ENCODE measurements around the gene LSAMP.

Gene LSAMP

DNA sequence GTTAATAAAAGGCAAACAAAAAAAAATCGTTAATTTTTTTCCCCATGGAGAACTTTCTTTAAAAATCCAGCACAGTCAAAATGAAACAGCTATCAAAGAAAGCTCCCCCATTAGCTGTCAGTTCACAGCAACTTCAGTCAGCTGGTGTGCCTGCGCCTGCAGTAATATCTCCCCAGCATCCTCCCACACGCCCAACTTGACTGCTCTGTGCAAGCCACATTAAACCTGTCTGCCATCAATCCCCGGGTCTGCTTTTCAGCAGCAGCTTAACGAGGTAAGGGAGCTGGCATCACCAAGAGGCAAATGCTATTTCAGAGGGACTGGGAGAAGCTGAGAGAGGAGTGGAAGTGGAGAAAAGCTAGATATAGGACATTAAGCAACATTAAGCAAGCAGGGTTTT is 484.5 kb downstream of the LSAMP start:
- no peaks in the 10 kb centered on the region for H3K9me3 ChIP-seq (replicated peaks; ENCODE audit: low read length)
- H3K4me3 ChIP-seq (ENCODE audit: low read length) = no peak overlapping the region
- no peaks in the 10 kb centered on the region for H3K4me1 ChIP-seq (ENCODE audit: control insufficient read depth, insufficient read depth, low read length)
- H3K9ac ChIP-seq (ENCODE audit: low read depth, low read length) = no peak overlapping the region
- H3K27me3 ChIP-seq (ENCODE audit: control insufficient read depth, insufficient read depth, low read length) = no peaks in the 10 kb centered on the region
- no peaks in the 10 kb centered on the region for H3K36me3 ChIP-seq (ENCODE audit: insufficient read depth, low read length)
- H3K4me2 ChIP-seq (ENCODE audit: low read length) = no peak overlapping the region

DNA sequence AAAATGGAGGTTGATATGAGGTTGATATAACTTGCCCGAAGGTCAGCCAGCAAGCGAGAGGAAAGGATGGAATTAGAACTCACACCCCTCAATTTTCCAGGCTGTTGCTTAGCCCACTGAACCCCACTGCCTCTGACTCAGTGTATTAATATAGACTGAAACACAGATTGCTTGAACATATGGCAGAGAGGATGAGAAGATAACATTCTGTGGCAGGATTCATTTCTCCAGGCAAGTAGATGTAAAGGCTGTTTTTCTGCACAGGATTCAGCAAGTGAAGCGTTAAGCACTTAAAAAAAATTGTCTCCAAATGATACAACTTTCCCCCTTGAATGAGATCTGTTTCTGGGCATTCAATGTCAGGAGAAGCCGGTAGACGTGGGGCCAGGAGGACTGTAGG is 486.8 kb downstream of the LSAMP start:
- Histone ChIP-seq H3K9ac (ENCODE audit: low read depth, low read length) (no peak overlapping the region), H3K27me3 (ENCODE audit: control insufficient read depth, insufficient read depth, low read length) (no peaks in the 10 kb centered on the region), H3K9me3 (replicated peaks; ENCODE audit: low read length) (no peaks in the 10 kb centered on the region), H3K4me3 (ENCODE audit: low read length) (no peak overlapping the region), H3K4me2 (ENCODE audit: low read length) (no peak overlapping the region), H3K4me1 (ENCODE audit: control insufficient read depth, insufficient read depth, low read length) (no peaks in the 10 kb centered on the region), H3K36me3 (ENCODE audit: insufficient read depth, low read length) (no peaks in the 10 kb centered on the region)

DNA sequence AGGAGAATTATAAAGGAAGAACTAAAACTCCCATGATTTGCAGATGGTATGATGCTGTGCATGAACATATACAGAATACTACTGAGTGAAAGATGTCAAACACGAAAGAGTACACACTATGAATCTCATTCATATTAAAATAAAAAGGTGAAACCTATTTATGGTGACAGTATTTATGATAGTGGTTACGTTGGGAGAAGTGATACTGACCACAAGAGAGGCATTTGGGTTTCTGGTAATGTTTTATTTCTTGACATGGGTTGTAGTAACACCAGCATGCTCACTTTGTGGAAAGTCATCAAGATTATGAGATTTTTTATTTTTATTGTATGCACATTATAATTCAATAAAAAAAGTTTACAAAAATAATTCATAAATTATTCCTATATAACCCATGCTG is 498.0 kb downstream of the LSAMP start:
- Histone ChIP-seq H3K9ac (ENCODE audit: low read depth, low read length) (no peak overlapping the region), H3K4me3 (ENCODE audit: low read length) (no peak overlapping the region), H3K27me3 (ENCODE audit: control insufficient read depth, insufficient read depth, low read length) (peaks cover 2% of the 10 kb centered on the region), H3K4me1 (ENCODE audit: control insufficient read depth, insufficient read depth, low read length) (no peaks in the 10 kb centered on the region), H3K36me3 (ENCODE audit: insufficient read depth, low read length) (no peaks in the 10 kb centered on the region), H3K9me3 (replicated peaks; ENCODE audit: low read length) (no peaks in the 10 kb centered on the region), H3K4me2 (ENCODE audit: low read length) (no peak overlapping the region)

- Histone ChIP-seq H3K9ac (ENCODE audit: low read depth, low read length) (no peak overlapping the region), H3K9me3 (replicated peaks; ENCODE audit: low read length) (no peaks in the 10 kb centered on the region), H3K27me3 (ENCODE audit: control insufficient read depth, insufficient read depth, low read length) (peaks cover 2% of the 10 kb centered on the region), H3K4me3 (ENCODE audit: low read length) (no peak overlapping the region), H3K4me2 (ENCODE audit: low read length) (no peak overlapping the region), H3K4me1 (ENCODE audit: control insufficient read depth, insufficient read depth, low read length) (no peaks in the 10 kb centered on the region), H3K36me3 (ENCODE audit: insufficient read depth, low read length) (no peaks in the 10 kb centered on the region)
These were observed 501.7 kb downstream of the LSAMP start for GRCh38 chr3:115943579-115943978.

- no peak overlapping the region for H3K4me2 ChIP-seq (ENCODE audit: low read length)
- H3K4me1 ChIP-seq (ENCODE audit: control insufficient read depth, insufficient read depth, low read length) = no peaks in the 10 kb centered on the region
- no peak overlapping the region for H3K9ac ChIP-seq (ENCODE audit: low read depth, low read length)
- H3K36me3 ChIP-seq (ENCODE audit: insufficient read depth, low read length) = no peaks in the 10 kb centered on the region
- no peaks in the 10 kb centered on the region for H3K9me3 ChIP-seq (replicated peaks; ENCODE audit: low read length)
- peaks cover 9% of the 10 kb centered on the region for H3K27me3 ChIP-seq (ENCODE audit: control insufficient read depth, insufficient read depth, low read length)
- H3K4me3 ChIP-seq (ENCODE audit: low read length) = no peak overlapping the region
These were observed 508.2 kb downstream of the LSAMP start for GRCh38 chr3:115937054-115937453.

DNA sequence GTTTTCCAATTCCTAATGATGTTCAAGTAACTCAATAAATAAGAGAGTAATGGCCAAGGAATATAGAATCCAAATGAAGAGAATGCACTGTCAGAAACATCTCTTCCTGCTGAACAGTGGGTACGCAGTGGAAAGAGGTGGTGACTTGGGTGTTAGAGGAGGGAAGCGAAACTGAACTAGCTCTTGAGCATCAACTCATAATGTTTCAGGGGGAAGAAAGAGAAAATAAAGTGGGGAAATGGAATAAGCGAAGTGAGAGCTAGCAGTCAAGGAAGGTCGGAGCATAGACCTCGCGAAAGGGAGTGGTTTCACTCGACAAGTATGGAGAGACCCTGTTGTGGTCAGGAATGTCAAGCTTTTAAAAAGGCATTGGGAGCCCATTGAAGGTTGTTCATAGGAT is 512.5 kb downstream of the LSAMP start:
- H3K9me3 ChIP-seq (replicated peaks; ENCODE audit: low read length) = no peaks in the 10 kb centered on the region
- no peak overlapping the region for H3K9ac ChIP-seq (ENCODE audit: low read depth, low read length)
- no peaks in the 10 kb centered on the region for H3K4me1 ChIP-seq (ENCODE audit: control insufficient read depth, insufficient read depth, low read length)
- H3K4me3 ChIP-seq (ENCODE audit: low read length) = no peak overlapping the region
- H3K4me2 ChIP-seq (ENCODE audit: low read length) = no peak overlapping the region
- no peaks in the 10 kb centered on the region for H3K36me3 ChIP-seq (ENCODE audit: insufficient read depth, low read length)
- H3K27me3 ChIP-seq (ENCODE audit: control insufficient read depth, insufficient read depth, low read length) = peaks cover 10% of the 10 kb centered on the region

GRCh38 chr3:115931581-115931980 is 513.7 kb downstream of the LSAMP start:
- no peak overlapping the region for H3K9ac ChIP-seq (ENCODE audit: low read depth, low read length)

GRCh38 chr3:115930922-115931321 is 514.4 kb downstream of the LSAMP start:
- Histone ChIP-seq H3K4me2 (ENCODE audit: low read length) (no peak overlapping the region), H3K9me3 (replicated peaks; ENCODE audit: low read length) (no peaks in the 10 kb centered on the region), H3K4me1 (ENCODE audit: control insufficient read depth, insufficient read depth, low read length) (no peaks in the 10 kb centered on the region), H3K36me3 (ENCODE audit: insufficient read depth, low read length) (no peaks in the 10 kb centered on the region), H3K9ac (ENCODE audit: low read depth, low read length) (no peak overlapping the region), H3K4me3 (ENCODE audit: low read length) (no peak overlapping the region), H3K27me3 (ENCODE audit: control insufficient read depth, insufficient read depth, low read length) (peaks cover 25% of the 10 kb centered on the region)

More at GRCh38 chr3:115931581-115931980, 513.7 kb downstream of the LSAMP start:
- H3K4me1 ChIP-seq (ENCODE audit: control insufficient read depth, insufficient read depth, low read length) = no peaks in the 10 kb centered on the region
- H3K4me3 ChIP-seq (ENCODE audit: low read length) = no peak overlapping the region
- no peaks in the 10 kb centered on the region for H3K36me3 ChIP-seq (ENCODE audit: insufficient read depth, low read length)
- no peak overlapping the region for H3K4me2 ChIP-seq (ENCODE audit: low read length)
- H3K27me3 ChIP-seq (ENCODE audit: control insufficient read depth, insufficient read depth, low read length) = peaks cover 22% of the 10 kb centered on the region
- H3K9me3 ChIP-seq (replicated peaks; ENCODE audit: low read length) = no peaks in the 10 kb centered on the region

GRCh38 chr3:115930168-115930567 is 515.1 kb downstream of the LSAMP start:
- H3K4me1 ChIP-seq (ENCODE audit: control insufficient read depth, insufficient read depth, low read length) = no peaks in the 10 kb centered on the region
- H3K27me3 ChIP-seq (ENCODE audit: control insufficient read depth, insufficient read depth, low read length) = peaks cover 19% of the 10 kb centered on the region
- no peak overlapping the region for H3K9ac ChIP-seq (ENCODE audit: low read depth, low read length)

GRCh38 chr3:115928376-115928775 is 516.9 kb downstream of the LSAMP start:
- H3K27me3 ChIP-seq (ENCODE audit: control insufficient read depth, insufficient read depth, low read length) = peaks cover 19% of the 10 kb centered on the region

More at GRCh38 chr3:115930168-115930567, 515.1 kb downstream of the LSAMP start:
- H3K36me3 ChIP-seq (ENCODE audit: insufficient read depth, low read length) = no peaks in the 10 kb centered on the region
- H3K4me2 ChIP-seq (ENCODE audit: low read length) = no peak overlapping the region
- no peaks in the 10 kb centered on the region for H3K9me3 ChIP-seq (replicated peaks; ENCODE audit: low read length)
- no peak overlapping the region for H3K4me3 ChIP-seq (ENCODE audit: low read length)

GRCh38 chr3:115927197-115927596 is 518.1 kb downstream of the LSAMP start:
- H3K4me3 ChIP-seq (ENCODE audit: low read length) = no peak overlapping the region
- no peak overlapping the region for H3K9ac ChIP-seq (ENCODE audit: low read depth, low read length)
- H3K4me2 ChIP-seq (ENCODE audit: low read length) = no peak overlapping the region
- H3K36me3 ChIP-seq (ENCODE audit: insufficient read depth, low read length) = no peaks in the 10 kb centered on the region
- H3K9me3 ChIP-seq (replicated peaks; ENCODE audit: low read length) = no peaks in the 10 kb centered on the region
- H3K27me3 ChIP-seq (ENCODE audit: control insufficient read depth, insufficient read depth, low read length) = peaks cover 16% of the 10 kb centered on the region
- no peaks in the 10 kb centered on the region for H3K4me1 ChIP-seq (ENCODE audit: control insufficient read depth, insufficient read depth, low read length)

More at GRCh38 chr3:115928376-115928775, 516.9 kb downstream of the LSAMP start:
- no peak overlapping the region for H3K9ac ChIP-seq (ENCODE audit: low read depth, low read length)
- no peak overlapping the region for H3K4me3 ChIP-seq (ENCODE audit: low read length)
- no peaks in the 10 kb centered on the region for H3K36me3 ChIP-seq (ENCODE audit: insufficient read depth, low read length)
- no peak overlapping the region for H3K4me2 ChIP-seq (ENCODE audit: low read length)
- H3K9me3 ChIP-seq (replicated peaks; ENCODE audit: low read length) = no peaks in the 10 kb centered on the region
- no peaks in the 10 kb centered on the region for H3K4me1 ChIP-seq (ENCODE audit: control insufficient read depth, insufficient read depth, low read length)

DNA sequence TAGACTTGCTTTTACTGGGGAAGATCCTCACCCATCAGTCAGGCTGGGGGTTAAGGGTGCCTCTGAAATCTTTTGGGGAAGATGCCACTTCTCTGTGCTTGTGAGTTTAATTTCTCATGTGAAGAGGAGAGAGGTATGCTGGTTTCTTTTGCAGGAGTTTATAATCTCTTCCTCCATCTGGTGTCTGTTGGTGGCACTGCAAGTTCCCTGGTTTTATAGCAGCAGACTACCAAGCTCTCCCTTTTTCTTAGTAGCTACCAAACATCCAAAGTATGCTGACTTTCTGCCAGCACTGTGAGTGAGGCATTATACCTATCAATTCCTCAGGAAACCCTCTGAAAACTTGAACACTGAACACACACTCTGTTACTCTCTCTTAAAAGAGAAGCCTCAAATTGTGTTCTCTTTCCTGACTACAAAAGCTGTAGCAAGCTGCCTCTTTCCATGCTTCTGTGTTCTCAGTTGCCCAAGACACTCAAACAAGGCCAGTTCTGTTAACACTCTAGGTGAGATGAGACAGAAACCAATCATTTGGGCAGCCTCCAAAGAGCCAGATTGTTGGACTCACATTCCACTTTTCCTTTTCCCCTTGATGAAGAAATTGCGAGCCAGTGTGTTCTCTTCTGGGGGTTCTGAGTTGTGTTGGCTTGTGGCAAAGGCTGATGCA is 522.5 kb downstream of the LSAMP start:
- Histone ChIP-seq H3K9me3 (replicated peaks; ENCODE audit: low read length) (no peaks in the 10 kb centered on the region), H3K4me1 (ENCODE audit: control insufficient read depth, insufficient read depth, low read length) (no peaks in the 10 kb centered on the region)

More for the DNA sequence above, 522.5 kb downstream of the LSAMP start:
- no peaks in the 10 kb centered on the region for H3K36me3 ChIP-seq (ENCODE audit: insufficient read depth, low read length)
- no peak overlapping the region for H3K9ac ChIP-seq (ENCODE audit: low read depth, low read length)
- peaks cover 15% of the 10 kb centered on the region for H3K27me3 ChIP-seq (ENCODE audit: control insufficient read depth, insufficient read depth, low read length)
- H3K4me2 ChIP-seq (ENCODE audit: low read length) = no peak overlapping the region
- H3K4me3 ChIP-seq (ENCODE audit: low read length) = no peak overlapping the region
